Endodermal cell (in vitro differentiated cells): ENCODE results near the gene SATB2. TPM values are rescaled to one million over a fixed set of nuclear protein-coding genes. Genes with fewer than 3 reads are reported as not detected.

ENCODE experiments used
- DNase-seq: peaks from one replicate; pipeline ENCODE4 v3.0.0-alpha.2; 2017
- H3K27ac ChIP-seq: 2 replicates; pipeline ENCODE4 v1.5.1; 2013; ENCODE audit warnings: mild to moderate bottlenecking, low read depth, low read length, moderate library complexity
- H3K27me3 ChIP-seq: 2 replicates; pipeline ENCODE4 v1.6.1; 2013; ENCODE audit warnings: mild to moderate bottlenecking, low read length, moderate library complexity; ENCODE audit not compliant: insufficient read depth, control insufficient read depth, poor library complexity, severe bottlenecking
- H3K36me3 ChIP-seq: 2 replicates; pipeline ENCODE4 v1.7.0; 2013; ENCODE audit warnings: mild to moderate bottlenecking, low read length, moderate library complexity; ENCODE audit not compliant: control insufficient read depth, insufficient read depth
- H3K4me1 ChIP-seq: one replicate; pipeline ENCODE4 v1.7.0; 2013; ENCODE audit warnings: low read length; ENCODE audit not compliant: control insufficient read depth, insufficient read depth
- H3K4me3 ChIP-seq: 2 replicates; pipeline ENCODE4 v1.5.1; 2013; ENCODE audit warnings: mild to moderate bottlenecking, low read length, moderate library complexity
- H3K9ac ChIP-seq: 2 replicates; pipeline ENCODE4 v1.6.1; 2013; ENCODE audit warnings: mild to moderate bottlenecking, low read length, moderate library complexity; ENCODE audit not compliant: poor library complexity, severe bottlenecking; ENCODE audit errors: extremely low read depth
- H3K9me3 ChIP-seq: 2 replicates; pipeline ENCODE4 v1.6.1; 2013; ENCODE audit warnings: mild to moderate bottlenecking, low read length, moderate library complexity; ENCODE audit not compliant: control insufficient read depth
- H3K27ac Mint-ChIP-seq: 2 replicates; pipeline ENCODE4 v1.8.0; 2020; ENCODE audit warnings: mixed read lengths
- H3K27me3 Mint-ChIP-seq: 2 replicates; pipeline ENCODE4 v1.8.0; 2021; ENCODE audit warnings: mild to moderate bottlenecking, mixed read lengths; ENCODE audit not compliant: insufficient read depth
- H3K36me3 Mint-ChIP-seq: 2 replicates; pipeline ENCODE4 v1.8.0; 2020; ENCODE audit warnings: low read depth, mixed read lengths
- H3K4me1 Mint-ChIP-seq: 2 replicates; pipeline ENCODE4 v1.8.0; 2020; ENCODE audit warnings: mixed read lengths
- H3K4me3 Mint-ChIP-seq: 2 replicates; pipeline ENCODE4 v1.8.0; 2020; ENCODE audit warnings: mild to moderate bottlenecking, moderate library complexity, mixed read lengths
- H3K9me3 Mint-ChIP-seq: 2 replicates; pipeline ENCODE4 v1.8.0; 2020; ENCODE audit warnings: mild to moderate bottlenecking, mixed read lengths
- WGBS, 2 experiments: methylation state at CpG; one replicate each; pipeline versions ENCODE4 v1.1.5 to v1.1.7; 2013; ENCODE audit warnings: missing lambda C conversion rate in 2 of 2, mixed read lengths in 1 of 2; ENCODE audit not compliant: insufficient coverage in 1 of 2, insufficient read length in 1 of 2; 5-methylcytosine and 5-hydroxymethylcytosine counted together
- total RNA-seq, 2 donors: library from RNA; stranded (reverse); fragmentation: NEBNext Ultra II Directional in 1 of 2; extraction: Animal tissue kit (Norgen Biotek cat#: 25700) in 1 of 2; gene quantifications; 2 replicates in 1 of 2; 3 replicates in 1 of 2; pipeline ENCODE4 v1.2.1, GENCODE V29; 2021
- TF ChIP-seq, protein P1 (sequence below): fragments of 200-600 bp; sonication (generic); conservative IDR thresholded peaks from 2 replicates; pipeline ENCODE4 v1.5.0; 2021; ENCODE audit warnings: antibody characterized with exemption, mild to moderate bottlenecking

SATB2 gene
- total RNA-seq, 2 donors from 2014 or later: 2.4 to 3.0 TPM

DNA sequence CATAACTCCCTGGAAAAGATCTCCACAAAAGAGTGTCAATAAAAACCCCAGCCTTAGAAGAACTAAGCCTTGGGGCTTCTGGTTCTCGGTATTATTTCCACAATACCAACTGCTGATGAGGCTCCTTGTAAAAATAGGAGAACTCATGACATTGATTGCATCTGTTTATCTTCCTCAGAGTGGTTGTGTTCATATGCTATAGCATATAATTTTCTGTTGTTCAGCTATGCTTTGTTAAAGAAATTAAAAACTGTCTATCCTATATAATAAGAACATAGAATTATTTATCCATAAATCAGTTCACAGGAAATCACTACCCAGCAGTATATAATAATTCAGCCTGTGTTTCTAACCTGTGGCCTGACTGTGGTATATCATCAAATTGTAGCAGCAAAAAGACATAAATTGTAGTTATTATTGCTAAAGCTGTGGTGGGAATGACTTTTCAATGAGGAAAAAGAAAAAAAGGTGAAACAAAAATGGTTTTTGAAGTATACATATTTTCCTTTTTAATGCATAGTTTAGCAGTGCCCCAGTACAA is 68.9 kb downstream of the SATB2 start:
- H3K27ac ChIP-seq: no peak overlapping the region
- H3K4me1 ChIP-seq: no peaks in the 10 kb centered on the region
- Mint-ChIP-seq H3K4me3 (no peak overlapping the region), H3K9me3 (no peaks in the 10 kb centered on the region), H3K27me3 (no peaks in the 10 kb centered on the region), H3K4me1 (peaks cover 2% of the 10 kb centered on the region), H3K27ac (no peak overlapping the region), H3K36me3 (no peaks in the 10 kb centered on the region)
- H3K27me3 ChIP-seq: no peaks in the 10 kb centered on the region
- no peaks in the 10 kb centered on the region for H3K9me3 ChIP-seq
- no peak for DNase-seq
- no peak overlapping the region for H3K9ac ChIP-seq
- TF ChIP-seq, protein P1, sequence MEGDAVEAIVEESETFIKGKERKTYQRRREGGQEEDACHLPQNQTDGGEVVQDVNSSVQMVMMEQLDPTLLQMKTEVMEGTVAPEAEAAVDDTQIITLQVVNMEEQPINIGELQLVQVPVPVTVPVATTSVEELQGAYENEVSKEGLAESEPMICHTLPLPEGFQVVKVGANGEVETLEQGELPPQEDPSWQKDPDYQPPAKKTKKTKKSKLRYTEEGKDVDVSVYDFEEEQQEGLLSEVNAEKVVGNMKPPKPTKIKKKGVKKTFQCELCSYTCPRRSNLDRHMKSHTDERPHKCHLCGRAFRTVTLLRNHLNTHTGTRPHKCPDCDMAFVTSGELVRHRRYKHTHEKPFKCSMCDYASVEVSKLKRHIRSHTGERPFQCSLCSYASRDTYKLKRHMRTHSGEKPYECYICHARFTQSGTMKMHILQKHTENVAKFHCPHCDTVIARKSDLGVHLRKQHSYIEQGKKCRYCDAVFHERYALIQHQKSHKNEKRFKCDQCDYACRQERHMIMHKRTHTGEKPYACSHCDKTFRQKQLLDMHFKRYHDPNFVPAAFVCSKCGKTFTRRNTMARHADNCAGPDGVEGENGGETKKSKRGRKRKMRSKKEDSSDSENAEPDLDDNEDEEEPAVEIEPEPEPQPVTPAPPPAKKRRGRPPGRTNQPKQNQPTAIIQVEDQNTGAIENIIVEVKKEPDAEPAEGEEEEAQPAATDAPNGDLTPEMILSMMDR: no peak
- 100% methylated on average over 1 of the region's 1 CpG; no CpG with 5 or more reads in 1 of the 2 experiments for WGBS, 2 experiments
- H3K36me3 ChIP-seq: no peaks in the 10 kb centered on the region
- H3K4me3 ChIP-seq: no peak overlapping the region

GRCh38 chr2:199384043-199384442 is 73.7 kb downstream of the SATB2 start:
- H3K4me3 Mint-ChIP-seq: no peak overlapping the region
- no peaks in the 10 kb centered on the region for H3K27me3 Mint-ChIP-seq
- no peaks in the 10 kb centered on the region for H3K4me1 ChIP-seq
- TF ChIP-seq, protein P1: no peak
- H3K27ac ChIP-seq: no peak overlapping the region
- no peak overlapping the region for H3K9ac ChIP-seq
- H3K27ac Mint-ChIP-seq: no peak overlapping the region
- H3K9me3 ChIP-seq: no peaks in the 10 kb centered on the region
- no peak for DNase-seq
- H3K36me3 Mint-ChIP-seq: no peaks in the 10 kb centered on the region
- H3K9me3 Mint-ChIP-seq: no peaks in the 10 kb centered on the region
- H3K4me3 ChIP-seq: no peak overlapping the region
- H3K4me1 Mint-ChIP-seq: no peaks in the 10 kb centered on the region
- no peaks in the 10 kb centered on the region for H3K27me3 ChIP-seq
- 100% methylated on average over 1 of the region's 1 CpG; no CpG with 5 or more reads in 1 of the 2 experiments for WGBS, 2 experiments
- H3K36me3 ChIP-seq: no peaks in the 10 kb centered on the region

GRCh38 chr2:199383021-199383420 is 74.7 kb downstream of the SATB2 start:
- H3K27ac Mint-ChIP-seq: no peak overlapping the region
- WGBS, 2 experiments: 92 to 95% methylated on average over 2 to 4 of the region's 4 CpGs
- no peak overlapping the region for H3K4me3 Mint-ChIP-seq
- no peak for DNase-seq
- Histone ChIP-seq H3K4me3 (no peak overlapping the region), H3K36me3 (no peaks in the 10 kb centered on the region), H3K4me1 (no peaks in the 10 kb centered on the region), H3K27me3 (no peaks in the 10 kb centered on the region), H3K27ac (no peak overlapping the region), H3K9ac (no peak overlapping the region), H3K9me3 (no peaks in the 10 kb centered on the region)
- no peaks in the 10 kb centered on the region for H3K27me3 Mint-ChIP-seq
- TF ChIP-seq, protein P1: no peak
- H3K4me1 Mint-ChIP-seq: no peaks in the 10 kb centered on the region
- no peaks in the 10 kb centered on the region for H3K9me3 Mint-ChIP-seq
- H3K36me3 Mint-ChIP-seq: no peaks in the 10 kb centered on the region
